ENCODE measurements around the gene INSYN2B. TPM values are rescaled to one million over a fixed set of nuclear protein-coding genes. Genes with fewer than 3 reads are reported as not detected.

The INSYN2B gene
- total and polyA plus RNA-seq, 2 experiments from 2014 or later: 10.1 to 43.2 TPM

DNA sequence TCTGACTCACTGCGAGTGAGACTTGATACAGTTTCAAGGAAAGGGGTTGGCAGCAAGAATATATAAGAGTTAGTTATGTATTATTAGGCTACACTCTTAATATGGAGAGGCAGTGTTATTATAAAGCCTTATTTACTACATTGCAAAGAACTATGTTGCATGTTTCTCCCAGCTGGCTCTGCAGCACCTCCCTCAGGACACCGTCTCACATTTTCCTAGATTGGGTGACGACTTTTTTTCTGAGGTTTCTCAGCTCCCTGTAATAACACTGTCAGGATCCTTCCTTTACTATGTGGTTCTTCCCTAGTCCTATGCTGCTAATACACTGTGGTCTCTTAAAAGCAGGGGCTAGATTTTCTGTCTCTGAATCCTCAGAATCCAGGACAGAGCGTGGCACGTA lies 153.7 kb downstream of the INSYN2B start:
- Histone ChIP-seq H3K27me3 (replicated peaks; ENCODE audit: insufficient read depth) (no peaks in the 10 kb centered on the region), H2AFZ (no peak overlapping the region), H3K4me1 (ENCODE audit: insufficient read depth) (no peaks in the 10 kb centered on the region), H3K4me3 (no peak overlapping the region), H3K9me2 (ENCODE audit: insufficient read depth) (no peaks in the 10 kb centered on the region), H3K79me2 (ENCODE audit: insufficient read depth) (no peaks in the 10 kb centered on the region), H3K9me3 (ENCODE audit: low read depth) (no peaks in the 10 kb centered on the region), H3F3A (ENCODE audit: insufficient read depth) (no peaks in the 10 kb centered on the region), H3K4me2 (ENCODE audit: unreplicated experiment) (no peak overlapping the region), H3K9ac (no peak overlapping the region), H4K20me1 (ENCODE audit: insufficient read depth) (no peaks in the 10 kb centered on the region), H3K36me3 (ENCODE audit: low read depth) (no peaks in the 10 kb centered on the region), H3K27ac (no peak overlapping the region)
- TF ChIP-seq EZH2phosphoT487 (IDR thresholded peaks at IDR 0.05; ENCODE audit: insufficient read depth, low read depth) (no peak), EZH2 (IDR thresholded peaks at IDR 0.05; ENCODE audit: insufficient read depth, poor library complexity, severe bottlenecking) (no peak)
- WGBS, 2 experiments (ENCODE audit: low coverage in 1 of 2, low lambda C conversion rate in 2 of 2, missing lambda C conversion rate in 2 of 2): 67 to 68% methylated on average over 5 of the region's 5 CpGs
- peak; percentile 46 for DNase-seq
- in situ Hi-C loops (cut with MboI): no loop called here

- no peaks in the 10 kb centered on the region for H3F3A ChIP-seq (ENCODE audit: insufficient read depth)
- H3K9me2 ChIP-seq (ENCODE audit: insufficient read depth): no peaks in the 10 kb centered on the region
- H3K9me3 ChIP-seq (ENCODE audit: low read depth): no peaks in the 10 kb centered on the region
- 54 to 56% methylated on average over 2 of the region's 2 CpGs for WGBS, 2 experiments (ENCODE audit: low coverage in 1 of 2, low lambda C conversion rate in 2 of 2, missing lambda C conversion rate in 2 of 2)
- H3K4me3 ChIP-seq: no peak overlapping the region
- H3K27me3 ChIP-seq (replicated peaks; ENCODE audit: insufficient read depth): no peaks in the 10 kb centered on the region
- H3K9ac ChIP-seq: no peak overlapping the region
- H3K4me1 ChIP-seq (ENCODE audit: insufficient read depth): no peaks in the 10 kb centered on the region
- no peaks in the 10 kb centered on the region for H4K20me1 ChIP-seq (ENCODE audit: insufficient read depth)
- H3K4me2 ChIP-seq (ENCODE audit: unreplicated experiment): no peak overlapping the region
- no peak for DNase-seq
- H3K36me3 ChIP-seq (ENCODE audit: low read depth): no peaks in the 10 kb centered on the region
- no peak overlapping the region for H3K27ac ChIP-seq
- no peak overlapping the region for H2AFZ ChIP-seq
- in situ Hi-C loops (cut with MboI): no loop called here
- no peaks in the 10 kb centered on the region for H3K79me2 ChIP-seq (ENCODE audit: insufficient read depth)
- TF ChIP-seq EZH2phosphoT487 (IDR thresholded peaks at IDR 0.05; ENCODE audit: insufficient read depth, low read depth): no peak
- no peak for TF ChIP-seq EZH2 (IDR thresholded peaks at IDR 0.05; ENCODE audit: insufficient read depth, poor library complexity, severe bottlenecking)
Measured at GRCh38 chr5:169817031-169817430, 163.3 kb downstream of the INSYN2B start.

GRCh38 chr5:169814522-169814921 lies 165.8 kb downstream of the INSYN2B start:
- in situ Hi-C loops (cut with MboI): no loop called here
- Histone ChIP-seq H3K9me3 (ENCODE audit: low read depth) (no peaks in the 10 kb centered on the region), H3K4me1 (ENCODE audit: insufficient read depth) (no peaks in the 10 kb centered on the region), H3K27me3 (replicated peaks; ENCODE audit: insufficient read depth) (no peaks in the 10 kb centered on the region), H3K36me3 (ENCODE audit: low read depth) (no peaks in the 10 kb centered on the region), H3K27ac (no peak overlapping the region), H3K9me2 (ENCODE audit: insufficient read depth) (no peaks in the 10 kb centered on the region), H2AFZ (no peak overlapping the region), H3K4me3 (no peak overlapping the region), H3K79me2 (ENCODE audit: insufficient read depth) (no peaks in the 10 kb centered on the region), H3K4me2 (ENCODE audit: unreplicated experiment) (no peak overlapping the region), H3K9ac (no peak overlapping the region), H4K20me1 (ENCODE audit: insufficient read depth) (no peaks in the 10 kb centered on the region), H3F3A (ENCODE audit: insufficient read depth) (no peaks in the 10 kb centered on the region)
- peak; percentile 20 for DNase-seq
- 47 to 72% methylated on average over 1 of the region's 1 CpG for WGBS, 2 experiments (ENCODE audit: low coverage in 1 of 2, low lambda C conversion rate in 2 of 2, missing lambda C conversion rate in 2 of 2)
- TF ChIP-seq EZH2 (IDR thresholded peaks at IDR 0.05; ENCODE audit: insufficient read depth, poor library complexity, severe bottlenecking) (no peak), EZH2phosphoT487 (IDR thresholded peaks at IDR 0.05; ENCODE audit: insufficient read depth, low read depth) (no peak)

MicroRNA genes within 50 kb of the gene (microRNA counts, 767-probe panel; counts per million panel counts)
- microRNA hsa-miR-378e: 6,552 counts per million, percentile 93 among the panel's probes with 10 or more counts

Small RNA genes within 50 kb of the gene (microRNA-seq; reads per million reads assigned to microRNA genes)
- not detected for gene MIR378E (ENCODE audit: borderline number of aligned reads)

Small RNA genes within 50 kb of the gene (small RNA-seq; reads per million reads assigned to genes)
- gene MIR378E (ENCODE audit: low read depth, low replicate concordance): not detected

Other genes starting within 250 kb of the INSYN2B start
- not detected in 2 replicates for gene FOXI1, start 125.4 kb upstream of the INSYN2B start, total RNA-seq (2014; rRNA removed; shearing (Covaris generic))
- gene FOXI1, start 125.4 kb upstream of the INSYN2B start, polyA plus RNA-seq (2016; fragmentation: Nextera tagmentation; extraction: Ambion mirVana): not detected in 2 replicates

All from GM23248 (cell line).